NCI-H2196 (cell line): Measurements from ENCODE around the gene IFNGR1.

Experiments used
- DNase-seq: peaks from one replicate; lab custom pipeline; 2025; ENCODE audit not compliant: unreplicated experiment; lab: John Stamatoyannopoulos, UW

IFNGR1 gene

GRCh38 chr6:137156650-137157049 lies 62.5 kb downstream of the IFNGR1 start:
- no peak for DNase-seq

GRCh38 chr6:137155830-137156229 lies 63.4 kb downstream of the IFNGR1 start:
- DNase-seq, result no peak

DNA sequence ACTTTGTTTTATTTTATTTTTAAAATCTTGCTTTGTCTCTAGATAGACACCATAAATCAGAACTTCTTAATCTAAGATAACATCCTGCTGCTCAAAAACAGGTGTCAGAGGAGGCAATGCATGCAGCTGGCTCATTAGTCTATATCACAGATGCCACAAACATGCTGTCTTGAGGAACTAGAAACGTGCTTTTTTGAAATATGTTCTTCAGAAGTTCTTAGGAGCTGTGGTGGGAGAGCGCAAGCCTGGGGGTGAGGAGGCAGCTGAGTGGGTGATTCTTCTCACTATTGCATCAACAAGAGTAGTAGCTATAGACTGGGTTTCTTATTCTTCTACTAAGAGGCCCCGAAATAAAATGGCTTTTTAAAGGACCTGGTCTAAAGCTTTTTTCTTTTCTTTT lies 69.1 kb downstream of the IFNGR1 start:
- DNase-seq, result no peak

DNA sequence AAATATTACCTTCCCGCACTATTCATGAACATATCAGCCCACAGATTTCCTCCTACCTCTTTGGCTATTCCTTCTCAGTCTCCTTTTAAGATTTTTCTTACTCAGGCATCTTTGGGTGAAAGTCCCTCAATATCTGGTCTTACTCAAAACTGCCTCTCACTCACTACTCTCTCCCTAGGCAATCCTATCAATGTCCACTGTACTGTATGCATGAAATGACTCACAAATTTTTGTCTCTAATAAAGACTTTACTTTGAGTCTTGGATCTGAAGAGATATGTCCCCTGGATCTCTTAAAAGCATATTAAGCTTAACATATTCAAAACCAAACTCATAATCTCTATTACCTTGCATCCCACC lies 70.2 kb downstream of the IFNGR1 start:
- no peak for DNase-seq

- DNase-seq, result no peak
These were observed 70.7 kb downstream of the IFNGR1 start for GRCh38 chr6:137148306-137149034.
